ENCODE data around the gene MDK. TPM values are rescaled to one million over a fixed set of nuclear protein-coding genes. Genes with fewer than 3 reads are reported as not detected.

Gene MDK
- total and polyA plus RNA-seq, 2 of the 13 experiments (the other 11 are each of a cell fraction or from before 2014, with no cell fraction given) = 312 to 407 TPM

GRCh38 chr11:46414879-46415278, 33.4 kb downstream of the MDK start (continued):
- TF ChIP-seq ZNF318 (CRISPR knock-in tag; IDR thresholded peaks at IDR 0.05) (no peak), EP300 (IDR thresholded peaks at IDR 0.05; ENCODE audit: low read depth in 2 of 2, low read length in 2 of 2) (no peak), EP300 (CRISPR knock-in tag; IDR thresholded peaks at IDR 0.05; ENCODE audit: borderline replicate concordance) (no peak), NFRKB (IDR thresholded peaks at IDR 0.05) (no peak), NCOR1 (IDR thresholded peaks at IDR 0.05; ENCODE audit: borderline replicate concordance, low read length) (no peak), SNAPC2 (CRISPR knock-in tag; IDR thresholded peaks at IDR 0.05) (no peak)

Measured in HepG2 (cell line).